Neural progenitor cell (in vitro differentiated cells): ENCODE results near the gene NSUN6. TPM values are rescaled to one million over a fixed set of nuclear protein-coding genes. Genes with fewer than 3 reads are reported as not detected.

Source experiments
- DNase-seq: peaks from one replicate; pipeline ENCODE4 v3.0.0-alpha.2; 2016; ENCODE audit warnings: low spot score
- H2AFZ ChIP-seq: fragments of 200-600 bp; sonication (generic); replicated peaks from 2 replicates; pipeline ENCODE4 v1.6.1; 2016; ENCODE audit warnings: antibody characterized with exemption
- H3F3A ChIP-seq: fragments of 200-600 bp; sonication (generic); 2 replicates; pipeline ENCODE4 v1.6.1; 2016; ENCODE audit warnings: antibody characterized with exemption, low read depth
- H3K27ac ChIP-seq: fragments of 200-600 bp; sonication (generic); 2 replicates; pipeline ENCODE4 v1.5.1; 2016; ENCODE audit warnings: mild to moderate bottlenecking
- H3K27me3 ChIP-seq: fragments of 200-600 bp; sonication (generic); 2 replicates; pipeline ENCODE4 v1.6.1; 2016; ENCODE audit warnings: mild to moderate bottlenecking, moderate library complexity
- H3K36me3 ChIP-seq: fragments of 200-600 bp; sonication (generic); 2 replicates; pipeline ENCODE4 v1.5.1; 2016
- H3K4me1 ChIP-seq: fragments of 200-600 bp; sonication (generic); 2 replicates; pipeline ENCODE4 v1.6.1; 2016; ENCODE audit warnings: mixed run types
- H3K4me2 ChIP-seq: fragments of 200-600 bp; sonication (generic); 2 replicates; pipeline ENCODE4 v1.6.1; 2016
- H3K4me3 ChIP-seq: fragments of 200-600 bp; sonication (generic); 2 replicates; pipeline ENCODE4 v1.5.1; 2016
- H3K79me2 ChIP-seq: fragments of 200-600 bp; sonication (generic); 2 replicates; pipeline ENCODE4 v1.6.1; 2016; ENCODE audit warnings: low read depth
- H3K9ac ChIP-seq: fragments of 200-600 bp; sonication (generic); 2 replicates; pipeline ENCODE4 v1.6.1; 2016
- H3K9me3 ChIP-seq: fragments of 200-600 bp; sonication (generic); 2 replicates; pipeline ENCODE4 v1.5.1; 2016; ENCODE audit warnings: low read depth
- H4K20me1 ChIP-seq: fragments of 200-600 bp; sonication (generic); 2 replicates; pipeline ENCODE4 v1.6.1; 2016; ENCODE audit warnings: low read depth
- H3K27ac Mint-ChIP-seq: 3 replicates; pipeline ENCODE4 v1.8.0; 2021; ENCODE audit warnings: mixed read lengths
- H3K27me3 Mint-ChIP-seq: 2 replicates; pipeline ENCODE4 v1.8.0; 2022; ENCODE audit warnings: low read depth, mild to moderate bottlenecking, inconsistent platforms, moderate library complexity, mixed read lengths; ENCODE audit not compliant: insufficient read depth
- H3K36me3 Mint-ChIP-seq: 3 replicates; pipeline ENCODE4 v1.8.0; 2021; ENCODE audit warnings: mixed read lengths
- H3K4me1 Mint-ChIP-seq: 3 replicates; pipeline ENCODE4 v1.8.0; 2021; ENCODE audit warnings: mixed read lengths
- H3K4me3 Mint-ChIP-seq: 3 replicates; pipeline ENCODE4 v1.8.0; 2021; ENCODE audit warnings: mild to moderate bottlenecking, moderate library complexity, mixed read lengths
- H3K9me3 Mint-ChIP-seq: 3 replicates; pipeline ENCODE4 v1.8.0; 2020; ENCODE audit warnings: mixed read lengths
- CTCF ChIP-seq: fragments of 200-600 bp; sonication (generic); IDR thresholded peaks from 2 replicates; pipeline ENCODE4 v1.5.1; 2017; ENCODE audit warnings: antibody characterized with exemption, mild to moderate bottlenecking
- EZH2 ChIP-seq: fragments of 200-600 bp; sonication (generic); IDR thresholded peaks from 2 replicates; pipeline ENCODE4 v1.6.1; 2017; ENCODE audit warnings: antibody characterized with exemption, mild to moderate bottlenecking, moderate library complexity
- EZH2phosphoT487 ChIP-seq: fragments of 200-600 bp; sonication (generic); IDR thresholded peaks from 2 replicates; pipeline ENCODE4 v1.6.1; 2017; ENCODE audit warnings: antibody characterized with exemption
- total RNA-seq: library from RNA; depleted of rRNA; stranded (reverse); fragments of >200 nt; gene quantifications from 2 replicates; pipeline ENCODE4 v1.2.3, GENCODE V29; 2015; ENCODE audit warnings: low replicate concordance

NSUN6 gene
- total RNA-seq, 1 donor from 2014 or later: 21.9 TPM

- Mint-ChIP-seq H3K27me3 (no peaks in the 10 kb centered on the region), H3K27ac (no peak overlapping the region), H3K36me3 (peaks cover 5% of the 10 kb centered on the region), H3K4me3 (no peak overlapping the region), H3K9me3 (no peaks in the 10 kb centered on the region), H3K4me1 (peaks cover 11% of the 10 kb centered on the region)
- no peak overlapping the region for H2AFZ ChIP-seq
- H3K9ac ChIP-seq: no peak overlapping the region
- H3F3A ChIP-seq: no peaks in the 10 kb centered on the region
- no peaks in the 10 kb centered on the region for H3K4me1 ChIP-seq
- no peaks in the 10 kb centered on the region for H3K27me3 ChIP-seq
- H3K27ac ChIP-seq: no peak overlapping the region
- H4K20me1 ChIP-seq: no peaks in the 10 kb centered on the region
- H3K36me3 ChIP-seq: peaks cover 6% of the 10 kb centered on the region
- no peak overlapping the region for H3K4me2 ChIP-seq
- no peaks in the 10 kb centered on the region for H3K9me3 ChIP-seq
- no peak overlapping the region for H3K4me3 ChIP-seq
- DNase-seq: no peak
- TF ChIP-seq EZH2 (no peak), EZH2phosphoT487 (no peak), CTCF (no peak)
- no peaks in the 10 kb centered on the region for H3K79me2 ChIP-seq
Observed at GRCh38 chr10:18549105-18549504, 102.3 kb downstream of the NSUN6 start.

GRCh38 chr10:18545621-18546305 is 105.6 kb downstream of the NSUN6 start:
- Histone ChIP-seq H3K4me2 (no peak overlapping the region), H3K79me2 (no peaks in the 10 kb centered on the region)
- no peak overlapping the region for H3K27ac Mint-ChIP-seq

GRCh38 chr10:18542832-18543231 is 108.6 kb downstream of the NSUN6 start:
- DNase-seq: no peak
- H3K27me3 ChIP-seq: no peaks in the 10 kb centered on the region
- TF ChIP-seq EZH2phosphoT487: no peak
- no peak for TF ChIP-seq EZH2
- no peak for TF ChIP-seq CTCF
- H3K79me2 ChIP-seq: no peaks in the 10 kb centered on the region
- no peaks in the 10 kb centered on the region for H3K4me1 ChIP-seq
- H3K4me3 Mint-ChIP-seq: no peak overlapping the region
- H3K9ac ChIP-seq: no peak overlapping the region
- H3K36me3 ChIP-seq: no peaks in the 10 kb centered on the region
- no peak overlapping the region for H3K4me2 ChIP-seq
- H3K4me1 Mint-ChIP-seq: peaks cover 11% of the 10 kb centered on the region
- H3K4me3 ChIP-seq: no peak overlapping the region
- no peaks in the 10 kb centered on the region for H3F3A ChIP-seq
- no peak overlapping the region for H3K27ac ChIP-seq
- H3K27me3 Mint-ChIP-seq: peaks cover 2% of the 10 kb centered on the region
- H3K9me3 ChIP-seq: no peaks in the 10 kb centered on the region
- H3K9me3 Mint-ChIP-seq: no peaks in the 10 kb centered on the region
- H4K20me1 ChIP-seq: no peaks in the 10 kb centered on the region
- H3K27ac Mint-ChIP-seq: no peak overlapping the region
- H3K36me3 Mint-ChIP-seq: peaks cover 12% of the 10 kb centered on the region
- H2AFZ ChIP-seq: no peak overlapping the region

More at GRCh38 chr10:18545621-18546305, 105.6 kb downstream of the NSUN6 start:
- no peaks in the 10 kb centered on the region for H3F3A ChIP-seq
- no peak overlapping the region for H2AFZ ChIP-seq
- Mint-ChIP-seq H3K4me1 (peaks cover 11% of the 10 kb centered on the region), H3K9me3 (no peaks in the 10 kb centered on the region), H3K4me3 (no peak overlapping the region), H3K27me3 (no peaks in the 10 kb centered on the region), H3K36me3 (peaks cover 4% of the 10 kb centered on the region)
- no peaks in the 10 kb centered on the region for H3K27me3 ChIP-seq
- no peak overlapping the region for H3K4me3 ChIP-seq
- H3K4me1 ChIP-seq: no peaks in the 10 kb centered on the region
- no peak for DNase-seq
- no peaks in the 10 kb centered on the region for H3K36me3 ChIP-seq
- H3K27ac ChIP-seq: no peak overlapping the region
- no peaks in the 10 kb centered on the region for H4K20me1 ChIP-seq
- H3K9ac ChIP-seq: no peak overlapping the region
- TF ChIP-seq CTCF: no peak
- TF ChIP-seq EZH2: no peak
- TF ChIP-seq EZH2phosphoT487: no peak
- no peaks in the 10 kb centered on the region for H3K9me3 ChIP-seq
